ENCODE data around the gene TRPM3. TPM values are rescaled to one million over a fixed set of nuclear protein-coding genes. Genes with fewer than 3 reads are reported as not detected.

TRPM3 gene
- total RNA-seq, 1 experiment from 2014 or later: 5.4 TPM

- Mint-ChIP-seq H3K9me3 (no peaks in the 10 kb centered on the region), H3K27ac (no peak overlapping the region), H3K27me3 (ENCODE audit: low read depth) (no peaks in the 10 kb centered on the region), H3K4me3 (no peak overlapping the region), H3K4me1 (peaks cover 4% of the 10 kb centered on the region; the same call in 1 of the 2 replicates), H3K36me3 (no peaks in the 10 kb centered on the region)
- CTCF ChIA-PET: no interaction called here
- TF ChIP-seq HMGA2 (CRISPR knock-in tag; IDR thresholded peaks at IDR 0.05): no peak
- TF ChIP-seq RELA (CRISPR knock-in tag; IDR thresholded peaks at IDR 0.05; ENCODE audit: borderline replicate concordance): no peak
- no peak for TF ChIP-seq MXD4 (CRISPR knock-in tag; IDR thresholded peaks at IDR 0.05; ENCODE audit: borderline replicate concordance)
- no peak for TF ChIP-seq PRRX2 (CRISPR knock-in tag; IDR thresholded peaks at IDR 0.05)
- no peak for TF ChIP-seq HMGXB4 (CRISPR knock-in tag; IDR thresholded peaks at IDR 0.05)
- no peak for TF ChIP-seq ZBTB43 (CRISPR knock-in tag; IDR thresholded peaks at IDR 0.05)
- TF ChIP-seq MLX (CRISPR knock-in tag; IDR thresholded peaks at IDR 0.05): no peak
- TF ChIP-seq SMAD4 (CRISPR knock-in tag; IDR thresholded peaks at IDR 0.05): no peak
- ATAC-seq (no peak), DNase-seq (ENCODE audit: low spot score) (no peak)
- POLR2A ChIA-PET: interaction anchor here (0.6 kb wide), 1 partner anchor 157 kb away, joined by 3 read pairs; no protein-coding TSS in a partner anchor
Measured at GRCh38 chr9:70588381-70588780, 533.0 kb downstream of the TRPM3 start.

- POLR2A ChIA-PET: interaction anchor here (0.6 kb wide), 1 partner anchor 229 kb away, joined by 3 read pairs; no protein-coding TSS in a partner anchor
Measured at GRCh38 chr9:70587201-70587600, 534.2 kb downstream of the TRPM3 start.

GRCh38 chr9:70586476-70586875 lies 534.9 kb downstream of the TRPM3 start:
- POLR2A ChIA-PET: no interaction called here
- Mint-ChIP-seq H3K27me3 (ENCODE audit: low read depth) (no peaks in the 10 kb centered on the region), H3K27ac (no peak overlapping the region)

More at GRCh38 chr9:70587201-70587600, 534.2 kb downstream of the TRPM3 start:
- ATAC-seq (no peak), DNase-seq (ENCODE audit: low spot score) (no peak)
- CTCF ChIA-PET: interaction anchor here (1.2 to 2.2 kb wide), 3 partner anchors 13 to 102 kb away, joined by 3 to 7 read pairs (median 4); no protein-coding TSS in a partner anchor
- Mint-ChIP-seq H3K4me1 (peaks cover 2% of the 10 kb centered on the region; the same call in 1 of the 2 replicates), H3K9me3 (no peaks in the 10 kb centered on the region), H3K27ac (no peak overlapping the region), H3K27me3 (ENCODE audit: low read depth) (no peaks in the 10 kb centered on the region), H3K36me3 (no peaks in the 10 kb centered on the region), H3K4me3 (no peak overlapping the region)
- no peak for TF ChIP-seq E2F5 (CRISPR knock-in tag; IDR thresholded peaks at IDR 0.05)

More at GRCh38 chr9:70586476-70586875, 534.9 kb downstream of the TRPM3 start:
- peaks cover 2% of the 10 kb centered on the region for H3K4me1 Mint-ChIP-seq
- no peak overlapping the region for H3K4me3 Mint-ChIP-seq
- H3K36me3 Mint-ChIP-seq: no peaks in the 10 kb centered on the region
- ATAC-seq: no peak
- H3K9me3 Mint-ChIP-seq: no peaks in the 10 kb centered on the region
- TF ChIP-seq GRHL2 (CRISPR knock-in tag; IDR thresholded peaks at IDR 0.05; ENCODE audit: insufficient replicate concordance, severe bottlenecking): no peak
- TF ChIP-seq TP53 (CRISPR knock-in tag; IDR thresholded peaks at IDR 0.05): no peak
- no peak for TF ChIP-seq SMAD4 (CRISPR knock-in tag; IDR thresholded peaks at IDR 0.05)
- TF ChIP-seq ERG (CRISPR knock-in tag; IDR thresholded peaks at IDR 0.05): no peak
- TF ChIP-seq PREB (CRISPR knock-in tag; IDR thresholded peaks at IDR 0.05; ENCODE audit: borderline replicate concordance): no peak
- TF ChIP-seq GTF2I (CRISPR knock-in tag; conservative IDR thresholded peaks at IDR 0.05): no peak
- no peak for TF ChIP-seq ZNF416 (CRISPR knock-in tag; IDR thresholded peaks at IDR 0.05)
- no peak for TF ChIP-seq E2F4 (CRISPR knock-in tag; IDR thresholded peaks at IDR 0.05; ENCODE audit: borderline replicate concordance, low read depth)
- no peak for TF ChIP-seq NFE2L1 (CRISPR knock-in tag; IDR thresholded peaks at IDR 0.05)
- no peak for TF ChIP-seq ESRRA (CRISPR knock-in tag; IDR thresholded peaks at IDR 0.05; ENCODE audit: borderline replicate concordance)
- TF ChIP-seq OVOL2 (CRISPR knock-in tag; IDR thresholded peaks at IDR 0.05; ENCODE audit: borderline replicate concordance): no peak
- no peak for TF ChIP-seq NFYB (CRISPR knock-in tag; conservative IDR thresholded peaks at IDR 0.05; ENCODE audit: low read depth)
- no peak for TF ChIP-seq ZNF512 (CRISPR knock-in tag; IDR thresholded peaks at IDR 0.05; ENCODE audit: borderline replicate concordance)
- CTCF ChIA-PET: interaction anchor here (1.5 to 2.2 kb wide), 2 partner anchors 12 to 16 kb away, joined by 4 to 7 read pairs; no protein-coding TSS in a partner anchor
- no peak for DNase-seq (ENCODE audit: low spot score)

All from WTC11 (cell line).